Transverse colon (tissue), 3 donors: ENCODE results near the gene ADSL.
"Not testable (repeated sequence)": the region's sequence is repeated elsewhere in the genome, so short reads cannot be mapped to it uniquely, and the experiment has no call there.

ENCODE experiments used
- EP300 ChIP-seq: sonication (generic); formaldehyde crosslinking; IDR thresholded peaks from one replicate; pipeline ENCODE4 v1.6.1; 2017; ENCODE audit warnings: antibody characterized with exemption, low read depth
- POLR2A ChIP-seq: fragments of 450-650 bp; IDR thresholded peaks from one replicate; pipeline ENCODE4 v1.6.1; 2016; ENCODE audit warnings: antibody characterized with exemption, mild to moderate bottlenecking, moderate library complexity
- TF ChIP-seq, protein P1 (sequence below), 5 experiments: fragments of 200-600 bp in 3 of 5; fragments of 450-650 bp in 2 of 5; sonication (generic) in 3 of 5; IDR thresholded peaks; 1 replicate in 2 of 5; 2 replicates in 3 of 5; pipeline ENCODE4 v1.5.1; 2016 to 2017; ENCODE audit warnings: antibody characterized with exemption in 5 of 5, inconsistent platforms in 3 of 5, mild to moderate bottlenecking in 2 of 5, moderate library complexity in 1 of 5

DNA sequence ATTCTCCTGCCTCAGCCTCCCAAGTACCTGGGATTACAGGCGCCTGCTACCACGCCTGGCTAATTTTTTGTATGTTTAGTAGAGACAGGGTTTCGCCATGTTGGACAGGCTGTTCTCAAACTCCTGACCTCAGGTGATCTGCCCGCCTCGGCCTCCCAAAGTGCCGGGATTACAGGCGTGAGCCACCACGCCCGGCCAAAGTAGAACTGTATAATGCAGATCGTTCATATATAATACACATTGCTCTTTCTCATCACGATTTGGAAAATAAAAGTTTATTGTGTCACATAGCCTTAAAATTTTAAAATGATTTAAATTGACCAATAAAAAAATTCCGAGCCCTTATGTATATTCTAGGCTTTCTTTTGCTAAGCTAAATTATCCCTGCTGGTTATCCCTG, 34.7 kb upstream of the ADSL start:
- TF ChIP-seq EP300, POLR2A: not testable (repeated sequence)
- TF ChIP-seq, protein P1, sequence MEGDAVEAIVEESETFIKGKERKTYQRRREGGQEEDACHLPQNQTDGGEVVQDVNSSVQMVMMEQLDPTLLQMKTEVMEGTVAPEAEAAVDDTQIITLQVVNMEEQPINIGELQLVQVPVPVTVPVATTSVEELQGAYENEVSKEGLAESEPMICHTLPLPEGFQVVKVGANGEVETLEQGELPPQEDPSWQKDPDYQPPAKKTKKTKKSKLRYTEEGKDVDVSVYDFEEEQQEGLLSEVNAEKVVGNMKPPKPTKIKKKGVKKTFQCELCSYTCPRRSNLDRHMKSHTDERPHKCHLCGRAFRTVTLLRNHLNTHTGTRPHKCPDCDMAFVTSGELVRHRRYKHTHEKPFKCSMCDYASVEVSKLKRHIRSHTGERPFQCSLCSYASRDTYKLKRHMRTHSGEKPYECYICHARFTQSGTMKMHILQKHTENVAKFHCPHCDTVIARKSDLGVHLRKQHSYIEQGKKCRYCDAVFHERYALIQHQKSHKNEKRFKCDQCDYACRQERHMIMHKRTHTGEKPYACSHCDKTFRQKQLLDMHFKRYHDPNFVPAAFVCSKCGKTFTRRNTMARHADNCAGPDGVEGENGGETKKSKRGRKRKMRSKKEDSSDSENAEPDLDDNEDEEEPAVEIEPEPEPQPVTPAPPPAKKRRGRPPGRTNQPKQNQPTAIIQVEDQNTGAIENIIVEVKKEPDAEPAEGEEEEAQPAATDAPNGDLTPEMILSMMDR (IDR thresholded peaks at IDR 0.05): not testable (repeated sequence)
